ENCODE data around the gene IL17C. TPM values are rescaled to one million over a fixed set of nuclear protein-coding genes. Genes with fewer than 3 reads are reported as not detected.

IL17C gene
- total and polyA plus RNA-seq, 2 of the 8 experiments (the other 6 are each of a cell fraction or from before 2014, with no cell fraction given): 1.1 to 1.9 TPM

GRCh38 chr16:88662222-88662842 is 24.0 kb downstream of the IL17C start:
- H3K36me3 ChIP-seq (ENCODE audit: control insufficient read depth in 2 of 4, insufficient read depth in 4 of 4, low read length in 3 of 4): peaks cover 0 to 4% (median 0%) of the 10 kb centered on the region in 4 experiments; a peak in 1 of 8 replicates
- H4K8ac ChIP-seq (ENCODE audit: extremely low read depth, insufficient read depth, low read length): peak overlapping the region; percentile 94
- no peak overlapping the region for H2AK5ac ChIP-seq (ENCODE audit: low read depth, low read length)
- peak overlapping the region; percentile 69 for H3K4ac ChIP-seq (replicated peaks; ENCODE audit: insufficient read length, low read depth, low read length)
- FAIRE-seq (no peak), DNase-seq (ENCODE audit: low read depth in 1 of 2, low spot score in 2 of 2) (no peak)
- no peak overlapping the region for H3K23ac ChIP-seq (ENCODE audit: insufficient read length)
- no peak overlapping the region for H3K14ac ChIP-seq (ENCODE audit: insufficient read length)
- WGBS, 2 experiments (ENCODE audit: extremely low coverage in 1 of 2, insufficient coverage in 1 of 2, insufficient read length in 1 of 2, insufficient replicate concordance in 2 of 2, low coverage in 1 of 2, low lambda C conversion rate in 2 of 2, missing lambda C conversion rate in 1 of 2): 6% methylated on average over 40 of the region's 49 CpGs; no CpG with 5 or more reads in 1 of the 2 experiments
- no peak overlapping the region for H2BK120ac ChIP-seq (replicated peaks; ENCODE audit: low read depth, low read length)
- no peaks in the 10 kb centered on the region for H3K9me3 ChIP-seq (ENCODE audit: insufficient read depth in 2 of 2, low read depth in 1 of 2, low read length in 1 of 2)
- ChIA-PET CTCF (ENCODE audit: partially characterized antibody) (interaction anchor here (1.0 to 2.2 kb wide), 3 partner anchors 10 to 238 kb away, joined by 3 to 11 read pairs (median 3); no protein-coding TSS in a partner anchor), POLR2A (ENCODE audit: partially characterized antibody) (interaction anchor here (0.8 to 3.1 kb wide), 14 partner anchors 8 to 92 kb away, joined by 3 to 19 read pairs (median 5); partner anchors contain the start of genes CYBA, IL17C and ZC3H18)
- no peak overlapping the region for H4K5ac ChIP-seq (ENCODE audit: insufficient read length, low read depth, low read length)
- peaks cover 7% of the 10 kb centered on the region; the same call in 1 of the 2 replicates for H3K23me2 ChIP-seq (ENCODE audit: low read depth, low read length)
- no peak overlapping the region for H2BK20ac ChIP-seq (ENCODE audit: low read length)
- H3K4me3 ChIP-seq (ENCODE audit: extremely low read depth in 1 of 4, insufficient read depth in 2 of 4, low read depth in 3 of 4, low read length in 4 of 4): peak overlapping the region; percentile 58 to 84 (median 79)
- peak overlapping the region; percentile 56 to 77 for H3K4me2 ChIP-seq (ENCODE audit: insufficient read depth in 1 of 2, low read depth in 2 of 2, low read length in 2 of 2)
- peaks cover 0 to 41% of the 10 kb centered on the region in 2 experiments; a peak in 3 of 4 replicates for H3K79me2 ChIP-seq (ENCODE audit: control insufficient read depth in 1 of 2, insufficient read depth in 2 of 2, low read length in 2 of 2)
- peaks cover 2 to 9% of the 10 kb centered on the region in 2 experiments for H4K20me1 ChIP-seq (replicated peaks in 1 of 2; ENCODE audit: control insufficient read depth in 1 of 2, insufficient read depth in 2 of 2, low read length in 2 of 2)
- H4K91ac ChIP-seq (replicated peaks; ENCODE audit: insufficient read length, low read length): peak overlapping the region; percentile 54
- TF ChIP-seq TEAD4 (IDR thresholded peaks at IDR 0.05; ENCODE audit: low read depth, low read length): no peak
- peak; percentile 89; the same call in 1 of the 2 replicates for TF ChIP-seq KDM1A (IDR thresholded peaks at IDR 0.05; ENCODE audit: borderline replicate concordance, low read length)
- no peak for TF ChIP-seq FOSL1 (IDR thresholded peaks at IDR 0.05; ENCODE audit: insufficient read depth, low read depth, low read length)
- peak; percentile 27; the same call in 1 of the 2 replicates for TF ChIP-seq BACH1 (IDR thresholded peaks at IDR 0.05; ENCODE audit: low read length)
- TF ChIP-seq HDAC2 (IDR thresholded peaks at IDR 0.05; ENCODE audit: borderline replicate concordance in 1 of 2, low read depth in 2 of 2, low read length in 2 of 2): peak in 1 of 2 experiments; percentile 84; a peak in 2 of 4 replicates
- TF ChIP-seq BRCA1 (IDR thresholded peaks at IDR 0.05; ENCODE audit: low read depth, low read length): no peak
- no peak for TF ChIP-seq SUZ12 (IDR thresholded peaks at IDR 0.05; ENCODE audit: low read length)
- TF ChIP-seq KDM4A (IDR thresholded peaks at IDR 0.05; ENCODE audit: low read depth, low read length, severe bottlenecking): peak; percentile 53
- TF ChIP-seq EP300 (IDR thresholded peaks at IDR 0.05; ENCODE audit: borderline replicate concordance in 1 of 2, low read depth in 2 of 2, low read length in 2 of 2): no peak
- H2BK12ac ChIP-seq (ENCODE audit: low read depth, low read length): 0 out of 2 replicates have a peak overlapping the region, but pooled peaks have one; percentile 50
- H3K4me1 ChIP-seq (replicated peaks in 1 of 4; ENCODE audit: control insufficient read depth in 3 of 4, insufficient read depth in 4 of 4, low read length in 3 of 4): peaks cover 0 to 3% (median 0%) of the 10 kb centered on the region in 4 experiments; a peak in 2 of 7 replicates
- no peak overlapping the region for H3K27ac ChIP-seq (ENCODE audit: low read depth, low read length)
- H3K56ac ChIP-seq (replicated peaks; ENCODE audit: insufficient read length, low read depth, low read length): peak overlapping the region; percentile 30
- no peak overlapping the region for H2AFZ ChIP-seq (ENCODE audit: low read length)
- peaks cover 2% of the 10 kb centered on the region for H3K79me1 ChIP-seq (ENCODE audit: low read depth, low read length)
- H2BK5ac ChIP-seq (ENCODE audit: low read depth, low read length): peak overlapping the region; percentile 87
- H3K18ac ChIP-seq (ENCODE audit: extremely low read depth, low read length): peak overlapping the region; percentile 48; the same call in 1 of the 2 replicates
- H3K27me3 ChIP-seq (replicated peaks in 1 of 4; ENCODE audit: control insufficient read depth in 3 of 4, extremely low read depth in 1 of 4, insufficient read depth in 3 of 4, low read length in 3 of 4): no peaks in the 10 kb centered on the region
- no peak overlapping the region for H2BK15ac ChIP-seq (ENCODE audit: low read length)
- peak overlapping the region in 3 of 4 experiments; percentile 19 to 66 (median 61); a peak in 5 of 7 replicates for H3K9ac ChIP-seq (replicated peaks in 1 of 4; ENCODE audit: extremely low read depth in 1 of 4, low read depth in 3 of 4, low read length in 3 of 4)

Data from H1 (cell line).